Liver (tissue), 9 donors: Measurements from ENCODE around the gene CEP128. TPM values are rescaled to one million over a fixed set of nuclear protein-coding genes. Genes with fewer than 3 reads are reported as not detected.
A peak's percentile ranks its signal among the peaks of the same experiment; 100 is the strongest.

Source experiments
- DNase-seq: peaks from one replicate; pipeline ENCODE4 v3.0.0-alpha.2; 2017; ENCODE audit warnings: low spot score
- H3K27ac ChIP-seq, 2 donors: one replicate each; pipeline ENCODE4 v1.7.0; 2013; ENCODE audit warnings: inconsistent platforms in 2 of 2, low read length in 2 of 2, control low read depth in 1 of 2, low read depth in 1 of 2, mild to moderate bottlenecking in 1 of 2
- H3K27me3 ChIP-seq, 4 donors: one replicate each; pipeline versions ENCODE4 v1.6.1 to v1.7.0; 2013; ENCODE audit warnings: low read length in 3 of 4, inconsistent platforms in 1 of 4, mild to moderate bottlenecking in 1 of 4, moderate library complexity in 1 of 4; ENCODE audit not compliant: control insufficient read depth in 4 of 4, insufficient read depth in 4 of 4
- H3K36me3 ChIP-seq, 4 donors: one replicate each; pipeline versions ENCODE4 v1.6.1 to v1.7.0; 2013; ENCODE audit warnings: low read length in 3 of 4, mild to moderate bottlenecking in 3 of 4, low read depth in 1 of 4, moderate library complexity in 1 of 4; ENCODE audit not compliant: control insufficient read depth in 4 of 4, insufficient read depth in 3 of 4
- H3K4me1 ChIP-seq, 4 donors: one replicate each; pipeline versions ENCODE4 v1.6.1 to v1.7.0; 2013; ENCODE audit warnings: low read length in 3 of 4, mild to moderate bottlenecking in 3 of 4, moderate library complexity in 1 of 4; ENCODE audit not compliant: control insufficient read depth in 4 of 4, insufficient read depth in 4 of 4
- H3K4me3 ChIP-seq, 3 donors: one replicate each; pipeline versions ENCODE4 v1.6.1 to v1.7.0; 2013; ENCODE audit warnings: low read length in 3 of 3, control low read depth in 1 of 3, low read depth in 1 of 3, mild to moderate bottlenecking in 1 of 3
- H3K9ac ChIP-seq, 2 donors: one replicate each; pipeline ENCODE4 v1.7.0; 2013; ENCODE audit warnings: low read length in 2 of 2, mild to moderate bottlenecking in 2 of 2, moderate library complexity in 2 of 2, control low read depth in 1 of 2, low read depth in 1 of 2
- H3K9me3 ChIP-seq, 4 donors: one replicate each; pipeline versions ENCODE4 v1.6.1 to v1.7.0; 2013; ENCODE audit warnings: low read length in 3 of 4; ENCODE audit not compliant: control insufficient read depth in 4 of 4
- EGR1 ChIP-seq, 2 donors: IDR thresholded peaks; 2 replicates each; pipeline ENCODE4 v1.6.1; 2016 to 2018; ENCODE audit warnings: antibody characterized with exemption in 2 of 2, low read depth in 2 of 2
- FOXA1 ChIP-seq: IDR thresholded peaks from 2 replicates; pipeline ENCODE4 v1.6.1; 2016; ENCODE audit warnings: antibody characterized with exemption
- FOXA2 ChIP-seq: IDR thresholded peaks from 2 replicates; pipeline ENCODE4 v1.6.1; 2016; ENCODE audit warnings: antibody characterized with exemption
- GABPA ChIP-seq, 2 donors: IDR thresholded peaks in 1 of 2; conservative IDR thresholded peaks in 1 of 2; 2 replicates each; pipeline ENCODE4 v1.6.1; 2016; ENCODE audit warnings: antibody characterized with exemption in 2 of 2, mild to moderate bottlenecking in 1 of 2, moderate library complexity in 1 of 2
- HNF4A ChIP-seq, 2 donors: conservative IDR thresholded peaks; 2 replicates each; pipeline ENCODE4 v1.6.1; 2016; ENCODE audit warnings: antibody characterized with exemption in 2 of 2, mild to moderate bottlenecking in 2 of 2
- HNF4G ChIP-seq: IDR thresholded peaks from 2 replicates; pipeline ENCODE4 v1.6.1; 2016; ENCODE audit warnings: antibody characterized with exemption
- JUND ChIP-seq, 2 donors: IDR thresholded peaks; 2 replicates each; pipeline ENCODE4 v1.6.1; 2016; ENCODE audit warnings: antibody characterized with exemption in 2 of 2
- NR2F2 ChIP-seq: IDR thresholded peaks from 2 replicates; pipeline ENCODE4 v1.6.1; 2016; ENCODE audit warnings: antibody characterized with exemption
- RAD21 ChIP-seq, 2 donors: IDR thresholded peaks; 2 replicates each; pipeline ENCODE4 v1.6.1; 2016; ENCODE audit warnings: antibody characterized with exemption in 2 of 2, mild to moderate bottlenecking in 2 of 2
- RXRA ChIP-seq, 2 donors: IDR thresholded peaks; 2 replicates each; pipeline ENCODE4 v1.6.1; 2017 to 2018; ENCODE audit warnings: antibody characterized with exemption in 2 of 2, mild to moderate bottlenecking in 1 of 2
- SP1 ChIP-seq: IDR thresholded peaks from 2 replicates; pipeline ENCODE4 v1.6.1; 2018; ENCODE audit warnings: antibody characterized with exemption, mild to moderate bottlenecking
- TAF1 ChIP-seq: conservative IDR thresholded peaks from 2 replicates; pipeline ENCODE4 v1.6.1; 2016; ENCODE audit warnings: antibody characterized with exemption, mild to moderate bottlenecking
- WGBS: extraction: QIAGEN DNeasy Blood & Tissue Kit; methylation state at CpG from one replicate; pipeline ENCODE4 v1.1.7; 2013; 5-methylcytosine and 5-hydroxymethylcytosine counted together
- polyA plus RNA-seq, 2 donors: library from polyadenylated mRNA; stranded (reverse) in 1 of 2; unstranded in 1 of 2; fragments of 200-250 nt in 1 of 2; fragments of >200 nt in 1 of 2; fragmentation: Nextera tagmentation in 1 of 2; extraction: Ambion mirVana in 1 of 2; gene quantifications; one replicate each; pipeline versions ENCODE4 v1.2.1 to v1.2.3, GENCODE V29; 2013 to 2015
- total RNA-seq, 2 donors: library from RNA; depleted of rRNA; stranded (reverse); fragments of >200 nt; gene quantifications; one replicate each; pipeline ENCODE4 v1.2.3, GENCODE V29; 2014
- TF ChIP-seq, protein P1 (sequence below): IDR thresholded peaks from 2 replicates; pipeline ENCODE4 v1.6.1; 2016; ENCODE audit warnings: antibody characterized with exemption
- TF ChIP-seq, protein P2 (sequence below): fragments of 150-350 bp; IDR thresholded peaks from 2 replicates; pipeline ENCODE4 v1.5.1; 2017; ENCODE audit warnings: improper control_type of control experiment, low read depth, low read length; ENCODE audit not compliant: missing input control
- TF ChIP-seq, protein P3 (sequence below): IDR thresholded peaks from 2 replicates; pipeline ENCODE4 v1.6.1; 2016; ENCODE audit warnings: antibody characterized with exemption, mild to moderate bottlenecking
- TF ChIP-seq, protein P4 (sequence below): IDR thresholded peaks from 2 replicates; pipeline ENCODE4 v1.6.1; 2016; ENCODE audit warnings: antibody characterized with exemption
- donor health status: healthy.
- donor health status: healthy.
- donor health status: healthy.
- donor health status: healthy.
- donor health status: healthy.

The CEP128 gene
- total and polyA plus RNA-seq, 4 donors, result 0.27 to 3.8 (median 1.4) TPM

DNA sequence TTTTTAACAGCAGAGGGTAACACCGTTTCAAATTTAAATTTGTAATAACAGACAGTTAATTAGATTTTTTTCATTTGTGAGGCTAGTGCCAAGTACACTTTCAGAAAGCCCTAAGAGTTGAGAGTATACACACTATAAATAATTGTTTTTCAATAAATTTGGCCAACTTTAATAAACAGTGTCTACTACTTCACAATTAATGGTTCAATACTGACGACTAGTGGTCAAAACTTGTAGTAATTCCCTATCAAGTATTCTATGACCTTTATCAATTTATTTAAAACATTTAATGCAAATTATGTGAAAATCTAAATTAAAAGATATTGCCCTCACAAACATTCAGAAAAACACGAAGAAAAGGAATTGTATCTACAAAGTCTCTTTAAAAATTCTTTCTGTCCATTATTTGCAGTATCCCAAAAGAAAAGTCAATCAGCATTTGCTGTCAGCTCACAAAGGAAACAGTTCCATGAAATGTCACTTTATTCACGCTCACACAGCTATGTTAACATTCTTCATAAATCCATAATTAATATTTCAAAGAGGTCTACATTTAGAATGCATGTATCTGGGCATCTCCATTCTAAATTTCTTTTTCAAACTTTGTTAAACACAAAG is 91.2 kb downstream of the CEP128 start:
- no peaks in the 10 kb centered on the region for H3K4me1 ChIP-seq
- 37% methylated on average over 4 of the region's 4 CpGs for WGBS
- no peaks in the 10 kb centered on the region for H3K9me3 ChIP-seq
- no peak overlapping the region for H3K27ac ChIP-seq
- no peaks in the 10 kb centered on the region for H3K27me3 ChIP-seq
- H3K9ac ChIP-seq, result no peak overlapping the region
- H3K36me3 ChIP-seq, result no peaks in the 10 kb centered on the region
- TF ChIP-seq, protein P1, sequence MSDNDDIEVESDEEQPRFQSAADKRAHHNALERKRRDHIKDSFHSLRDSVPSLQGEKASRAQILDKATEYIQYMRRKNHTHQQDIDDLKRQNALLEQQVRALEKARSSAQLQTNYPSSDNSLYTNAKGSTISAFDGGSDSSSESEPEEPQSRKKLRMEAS, result no peak
- TF ChIP-seq EGR1 (IDR thresholded peaks at IDR 0.05; ENCODE audit: low read depth in 2 of 2) (no peak), NR2F2 (no peak), RAD21 (IDR thresholded peaks at IDR 0.05) (peak; percentile 77 to 80), SP1 (no peak), GABPA (IDR thresholded peaks at IDR 0.05 in 1 of 2, conservative IDR thresholded peaks at IDR 0.05 in 1 of 2) (no peak)
- TF ChIP-seq, protein P2, sequence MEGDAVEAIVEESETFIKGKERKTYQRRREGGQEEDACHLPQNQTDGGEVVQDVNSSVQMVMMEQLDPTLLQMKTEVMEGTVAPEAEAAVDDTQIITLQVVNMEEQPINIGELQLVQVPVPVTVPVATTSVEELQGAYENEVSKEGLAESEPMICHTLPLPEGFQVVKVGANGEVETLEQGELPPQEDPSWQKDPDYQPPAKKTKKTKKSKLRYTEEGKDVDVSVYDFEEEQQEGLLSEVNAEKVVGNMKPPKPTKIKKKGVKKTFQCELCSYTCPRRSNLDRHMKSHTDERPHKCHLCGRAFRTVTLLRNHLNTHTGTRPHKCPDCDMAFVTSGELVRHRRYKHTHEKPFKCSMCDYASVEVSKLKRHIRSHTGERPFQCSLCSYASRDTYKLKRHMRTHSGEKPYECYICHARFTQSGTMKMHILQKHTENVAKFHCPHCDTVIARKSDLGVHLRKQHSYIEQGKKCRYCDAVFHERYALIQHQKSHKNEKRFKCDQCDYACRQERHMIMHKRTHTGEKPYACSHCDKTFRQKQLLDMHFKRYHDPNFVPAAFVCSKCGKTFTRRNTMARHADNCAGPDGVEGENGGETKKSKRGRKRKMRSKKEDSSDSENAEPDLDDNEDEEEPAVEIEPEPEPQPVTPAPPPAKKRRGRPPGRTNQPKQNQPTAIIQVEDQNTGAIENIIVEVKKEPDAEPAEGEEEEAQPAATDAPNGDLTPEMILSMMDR, result peak; percentile 62
- TF ChIP-seq, protein P3, sequence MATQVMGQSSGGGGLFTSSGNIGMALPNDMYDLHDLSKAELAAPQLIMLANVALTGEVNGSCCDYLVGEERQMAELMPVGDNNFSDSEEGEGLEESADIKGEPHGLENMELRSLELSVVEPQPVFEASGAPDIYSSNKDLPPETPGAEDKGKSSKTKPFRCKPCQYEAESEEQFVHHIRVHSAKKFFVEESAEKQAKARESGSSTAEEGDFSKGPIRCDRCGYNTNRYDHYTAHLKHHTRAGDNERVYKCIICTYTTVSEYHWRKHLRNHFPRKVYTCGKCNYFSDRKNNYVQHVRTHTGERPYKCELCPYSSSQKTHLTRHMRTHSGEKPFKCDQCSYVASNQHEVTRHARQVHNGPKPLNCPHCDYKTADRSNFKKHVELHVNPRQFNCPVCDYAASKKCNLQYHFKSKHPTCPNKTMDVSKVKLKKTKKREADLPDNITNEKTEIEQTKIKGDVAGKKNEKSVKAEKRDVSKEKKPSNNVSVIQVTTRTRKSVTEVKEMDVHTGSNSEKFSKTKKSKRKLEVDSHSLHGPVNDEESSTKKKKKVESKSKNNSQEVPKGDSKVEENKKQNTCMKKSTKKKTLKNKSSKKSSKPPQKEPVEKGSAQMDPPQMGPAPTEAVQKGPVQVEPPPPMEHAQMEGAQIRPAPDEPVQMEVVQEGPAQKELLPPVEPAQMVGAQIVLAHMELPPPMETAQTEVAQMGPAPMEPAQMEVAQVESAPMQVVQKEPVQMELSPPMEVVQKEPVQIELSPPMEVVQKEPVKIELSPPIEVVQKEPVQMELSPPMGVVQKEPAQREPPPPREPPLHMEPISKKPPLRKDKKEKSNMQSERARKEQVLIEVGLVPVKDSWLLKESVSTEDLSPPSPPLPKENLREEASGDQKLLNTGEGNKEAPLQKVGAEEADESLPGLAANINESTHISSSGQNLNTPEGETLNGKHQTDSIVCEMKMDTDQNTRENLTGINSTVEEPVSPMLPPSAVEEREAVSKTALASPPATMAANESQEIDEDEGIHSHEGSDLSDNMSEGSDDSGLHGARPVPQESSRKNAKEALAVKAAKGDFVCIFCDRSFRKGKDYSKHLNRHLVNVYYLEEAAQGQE, result no peak
- H3K4me3 ChIP-seq, result no peak overlapping the region
- no peak for DNase-seq

DNA sequence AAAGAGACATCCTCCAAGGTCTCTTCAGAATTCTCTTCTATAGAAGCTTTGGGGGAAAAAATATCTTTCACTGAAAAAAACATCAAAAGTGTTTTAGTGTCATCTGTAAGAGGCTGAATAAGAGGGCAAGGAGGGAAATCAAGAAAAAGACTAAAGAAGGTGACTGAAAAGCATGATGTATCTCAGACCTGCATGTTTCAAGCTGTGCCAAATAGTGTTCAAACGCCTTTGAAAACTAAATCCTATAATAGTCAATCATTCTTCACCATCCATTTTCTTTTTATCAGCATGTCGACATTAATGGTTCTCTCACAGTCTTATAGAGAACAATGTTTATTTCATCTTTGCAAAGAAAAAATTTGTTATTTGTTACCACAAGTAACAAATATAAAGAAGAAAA is 94.5 kb downstream of the CEP128 start:
- H3K4me1 ChIP-seq, result no peaks in the 10 kb centered on the region
- no peaks in the 10 kb centered on the region for H3K27me3 ChIP-seq
- H3K27ac ChIP-seq, result no peak overlapping the region
- DNase-seq, result no peak
- 89% methylated on average over 2 of the region's 2 CpGs for WGBS
- H3K9me3 ChIP-seq, result no peaks in the 10 kb centered on the region
- H3K4me3 ChIP-seq, result no peak overlapping the region
- H3K9ac ChIP-seq, result no peak overlapping the region
- TF ChIP-seq NR2F2 (no peak), JUND (IDR thresholded peaks at IDR 0.05) (no peak), HNF4A (conservative IDR thresholded peaks at IDR 0.05) (no peak), SP1 (no peak), FOXA1 (no peak), RAD21 (IDR thresholded peaks at IDR 0.05) (no peak), FOXA2 (no peak), TAF1 (no peak), HNF4G (no peak), RXRA (IDR thresholded peaks at IDR 0.05) (no peak), GABPA (IDR thresholded peaks at IDR 0.05 in 1 of 2, conservative IDR thresholded peaks at IDR 0.05 in 1 of 2) (no peak)
- TF ChIP-seq, protein P3, result no peak
- TF ChIP-seq, protein P2, result no peak
- TF ChIP-seq, protein P4, sequence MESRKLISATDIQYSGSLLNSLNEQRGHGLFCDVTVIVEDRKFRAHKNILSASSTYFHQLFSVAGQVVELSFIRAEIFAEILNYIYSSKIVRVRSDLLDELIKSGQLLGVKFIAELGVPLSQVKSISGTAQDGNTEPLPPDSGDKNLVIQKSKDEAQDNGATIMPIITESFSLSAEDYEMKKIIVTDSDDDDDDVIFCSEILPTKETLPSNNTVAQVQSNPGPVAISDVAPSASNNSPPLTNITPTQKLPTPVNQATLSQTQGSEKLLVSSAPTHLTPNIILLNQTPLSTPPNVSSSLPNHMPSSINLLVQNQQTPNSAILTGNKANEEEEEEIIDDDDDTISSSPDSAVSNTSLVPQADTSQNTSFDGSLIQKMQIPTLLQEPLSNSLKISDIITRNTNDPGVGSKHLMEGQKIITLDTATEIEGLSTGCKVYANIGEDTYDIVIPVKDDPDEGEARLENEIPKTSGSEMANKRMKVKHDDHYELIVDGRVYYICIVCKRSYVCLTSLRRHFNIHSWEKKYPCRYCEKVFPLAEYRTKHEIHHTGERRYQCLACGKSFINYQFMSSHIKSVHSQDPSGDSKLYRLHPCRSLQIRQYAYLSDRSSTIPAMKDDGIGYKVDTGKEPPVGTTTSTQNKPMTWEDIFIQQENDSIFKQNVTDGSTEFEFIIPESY, result no peak
- TF ChIP-seq, protein P1, result no peak
- no peaks in the 10 kb centered on the region for H3K36me3 ChIP-seq
